ENCODE results near the gene DCAF17. TPM values are rescaled to one million over a fixed set of nuclear protein-coding genes. Genes with fewer than 3 reads are reported as not detected.
A peak's percentile ranks its signal among the peaks of the same experiment; 100 is the strongest.

Gene DCAF17
- total RNA-seq, 1 donor from 2014 or later = 22.4 TPM

DNA sequence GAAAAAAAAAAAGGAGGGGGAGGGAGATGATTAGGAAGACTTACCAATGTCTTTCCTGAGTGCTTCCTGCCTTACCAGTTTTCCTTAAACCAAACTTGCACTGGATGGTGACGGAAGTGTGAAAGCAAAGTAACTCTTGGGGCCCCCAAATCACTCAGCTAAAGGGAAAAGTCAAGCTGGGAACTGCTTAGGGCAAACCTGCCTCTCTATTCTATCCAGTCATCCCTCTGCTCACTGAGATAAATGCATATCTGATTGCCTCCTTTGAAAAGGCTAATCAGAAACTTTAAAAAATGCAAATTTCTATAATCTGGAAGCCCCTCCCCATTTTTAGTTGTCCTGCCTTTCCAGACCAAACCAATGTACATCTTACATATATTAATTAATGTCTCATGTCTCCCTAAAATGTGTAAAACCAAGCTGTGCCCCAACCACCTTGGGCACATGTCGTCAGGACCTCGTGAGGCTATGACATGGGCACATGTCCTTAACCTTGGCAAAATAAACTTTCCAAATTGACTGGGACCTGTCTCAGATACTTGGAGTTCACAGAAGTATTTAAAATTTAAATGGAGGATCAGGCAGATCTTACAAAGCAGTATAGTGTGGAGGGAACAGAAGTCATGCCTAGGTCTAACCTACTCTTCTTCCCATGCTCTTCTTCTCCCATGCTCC lies 81.0 kb downstream of the DCAF17 start:
- no peak for TF ChIP-seq CTCF (conservative IDR thresholded peaks at IDR 0.05)
- H3K36me3 Mint-ChIP-seq (ENCODE audit: low read depth) = no peaks in the 10 kb centered on the region
- peaks cover 6% of the 10 kb centered on the region for H3K4me1 Mint-ChIP-seq
- no peaks in the 10 kb centered on the region for H3K27me3 Mint-ChIP-seq (ENCODE audit: low read depth)
- no peak for DNase-seq (ENCODE audit: low read depth, low spot score)
- H3K4me3 Mint-ChIP-seq = no peak overlapping the region
- no peaks in the 10 kb centered on the region for H3K9me3 Mint-ChIP-seq
- H3K27ac Mint-ChIP-seq (ENCODE audit: unreplicated experiment) = no peak overlapping the region

GRCh38 chr2:171515672-171516298 lies 81.8 kb downstream of the DCAF17 start:
- no peak for TF ChIP-seq CTCF (conservative IDR thresholded peaks at IDR 0.05)
- H3K36me3 Mint-ChIP-seq (ENCODE audit: low read depth) = no peaks in the 10 kb centered on the region
- no peak for DNase-seq (ENCODE audit: low read depth, low spot score)
- no peaks in the 10 kb centered on the region for H3K27me3 Mint-ChIP-seq (ENCODE audit: low read depth)
- peaks cover 10% of the 10 kb centered on the region for H3K4me1 Mint-ChIP-seq
- H3K27ac Mint-ChIP-seq (ENCODE audit: unreplicated experiment) = no peak overlapping the region
- H3K9me3 Mint-ChIP-seq = no peaks in the 10 kb centered on the region
- no peak overlapping the region for H3K4me3 Mint-ChIP-seq

- Mint-ChIP-seq H3K4me3 (no peak overlapping the region), H3K27ac (ENCODE audit: unreplicated experiment) (no peak overlapping the region), H3K27me3 (ENCODE audit: low read depth) (peaks cover 5% of the 10 kb centered on the region), H3K9me3 (no peaks in the 10 kb centered on the region), H3K4me1 (peaks cover 19% of the 10 kb centered on the region), H3K36me3 (ENCODE audit: low read depth) (no peaks in the 10 kb centered on the region)
- no peak for TF ChIP-seq CTCF (conservative IDR thresholded peaks at IDR 0.05)
- no peak for DNase-seq (ENCODE audit: low read depth, low spot score)
Measured at GRCh38 chr2:171516793-171517192, 82.8 kb downstream of the DCAF17 start.

DNA sequence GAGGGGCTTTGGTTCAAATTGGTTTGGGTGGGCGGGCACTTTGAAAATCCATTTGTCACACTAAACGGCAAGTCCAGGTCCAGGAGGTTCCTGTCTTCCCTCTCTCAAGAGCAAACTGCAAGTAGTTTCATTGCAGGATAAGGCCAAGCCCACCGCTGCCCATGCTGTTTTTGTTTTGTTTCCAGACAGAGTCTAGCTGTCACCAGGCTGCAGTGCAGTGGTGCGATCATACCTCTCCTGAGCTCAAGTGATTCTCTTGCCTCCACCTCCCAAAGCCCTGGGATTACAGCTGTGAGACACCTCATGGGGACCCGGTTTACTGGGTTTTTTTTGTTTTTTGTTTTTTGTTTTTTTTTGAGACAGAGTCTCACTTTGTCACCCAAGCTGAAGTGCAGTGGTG lies 86.4 kb downstream of the DCAF17 start:
- Mint-ChIP-seq H3K4me3 (peak overlapping the region; percentile 59), H3K36me3 (ENCODE audit: low read depth) (no peaks in the 10 kb centered on the region), H3K27me3 (ENCODE audit: low read depth) (peaks cover 12% of the 10 kb centered on the region), H3K4me1 (peaks cover 25% of the 10 kb centered on the region), H3K27ac (ENCODE audit: unreplicated experiment) (no peak overlapping the region), H3K9me3 (no peaks in the 10 kb centered on the region)
- no peak for DNase-seq (ENCODE audit: low read depth, low spot score)
- TF ChIP-seq CTCF (conservative IDR thresholded peaks at IDR 0.05) = no peak

GRCh38 chr2:171521361-171522051 lies 87.5 kb downstream of the DCAF17 start:
- Mint-ChIP-seq H3K4me1 (peaks cover 25% of the 10 kb centered on the region), H3K36me3 (ENCODE audit: low read depth) (no peaks in the 10 kb centered on the region), H3K27ac (ENCODE audit: unreplicated experiment) (peak overlapping the region; percentile 30), H3K4me3 (peak overlapping the region; percentile 97), H3K9me3 (no peaks in the 10 kb centered on the region), H3K27me3 (ENCODE audit: low read depth) (peaks cover 12% of the 10 kb centered on the region)
- no peak for DNase-seq (ENCODE audit: low read depth, low spot score)
- no peak for TF ChIP-seq CTCF (conservative IDR thresholded peaks at IDR 0.05)

Data from neural crest cell (in vitro differentiated cells).